Urothelium cell line (cell line): Measurements from ENCODE around the gene ZNF688.
"Not testable (repeated sequence)": the region's sequence is repeated elsewhere in the genome, so short reads cannot be mapped to it uniquely, and the experiment has no call there.

Experiments used
- DNase-seq: peaks from one replicate; pipeline ENCODE4 v3.0.0; 2011; ENCODE audit warnings: low spot score, mixed read lengths
- FAIRE-seq: peaks from 2 replicates; lab custom pipeline; 2011; peaks lifted over from hg19 to GRCh38; lab: Jason Lieb, UNC

The ZNF688 gene

DNA sequence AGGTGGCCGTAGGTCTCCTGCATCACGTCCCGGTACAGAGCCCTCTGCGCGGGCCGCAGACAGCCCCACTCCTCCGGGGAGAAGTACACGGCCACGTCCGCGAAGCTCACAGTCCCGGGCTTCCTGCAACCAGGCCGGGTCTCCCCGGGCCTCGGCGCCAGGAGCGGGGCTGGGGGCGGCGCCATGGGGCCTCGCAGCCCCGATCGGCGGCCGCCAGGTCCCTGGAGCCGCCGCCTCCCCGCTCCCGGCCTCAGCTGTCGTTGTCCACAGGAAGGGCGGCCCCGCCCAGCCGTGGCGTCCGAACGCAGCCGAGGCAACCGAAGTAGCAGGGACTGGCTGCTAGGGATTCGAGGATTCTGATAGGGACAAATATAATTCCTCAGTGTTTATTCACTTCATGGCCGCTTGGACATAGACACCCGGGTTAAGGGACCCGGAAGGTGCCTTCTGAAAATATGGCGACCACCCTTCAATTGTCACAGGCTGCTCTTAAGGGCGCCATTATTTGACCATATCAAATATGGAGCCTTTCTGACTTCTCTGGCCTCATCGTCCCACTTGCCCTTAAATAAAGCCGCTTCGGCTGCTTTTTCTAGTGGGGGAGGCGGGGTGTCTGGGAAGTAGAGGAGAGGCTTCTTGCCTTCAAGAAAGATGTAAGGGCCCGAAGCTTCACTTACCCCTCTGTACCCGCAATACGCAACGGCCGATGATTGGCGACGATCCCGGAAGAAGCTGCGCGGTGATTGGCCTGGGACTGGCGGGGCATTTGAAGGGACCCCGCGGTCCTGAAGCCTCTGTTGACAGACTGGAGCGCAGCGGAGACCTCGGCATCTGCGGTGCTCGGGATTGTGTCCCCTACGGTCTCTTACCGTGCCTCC is at the start of gene ZNF688:
ZNF688 (minus strand) TSS at position 270 of the 878 bp plus-strand sequence; CDS start at position 185, 85 bp downstream.
- FAIRE-seq: no peak

DNA sequence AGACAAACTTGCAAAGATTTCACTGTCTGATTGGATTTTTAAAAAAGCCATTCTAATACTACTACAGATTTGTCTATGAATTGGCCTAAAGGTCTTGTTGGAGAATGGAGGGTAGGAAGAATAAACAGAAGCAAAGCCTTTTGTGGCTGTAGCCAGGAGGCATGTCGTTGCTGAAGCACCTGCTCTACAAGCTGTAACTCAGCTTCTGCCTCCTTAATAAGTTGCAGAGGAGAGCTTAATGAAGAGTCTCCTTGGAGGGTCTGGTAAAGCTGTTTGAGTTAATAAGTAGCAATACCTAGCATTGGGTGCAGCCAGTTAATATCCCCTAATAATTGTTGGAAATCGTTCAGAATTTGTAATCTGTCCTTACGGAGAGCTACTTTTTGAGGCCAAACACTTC is 48.7 kb upstream of the ZNF688 start:
- FAIRE-seq (no peak), DNase-seq (no peak)

More for the DNA sequence above, at the start of gene ZNF688:
- peak; percentile 90 for DNase-seq

DNA sequence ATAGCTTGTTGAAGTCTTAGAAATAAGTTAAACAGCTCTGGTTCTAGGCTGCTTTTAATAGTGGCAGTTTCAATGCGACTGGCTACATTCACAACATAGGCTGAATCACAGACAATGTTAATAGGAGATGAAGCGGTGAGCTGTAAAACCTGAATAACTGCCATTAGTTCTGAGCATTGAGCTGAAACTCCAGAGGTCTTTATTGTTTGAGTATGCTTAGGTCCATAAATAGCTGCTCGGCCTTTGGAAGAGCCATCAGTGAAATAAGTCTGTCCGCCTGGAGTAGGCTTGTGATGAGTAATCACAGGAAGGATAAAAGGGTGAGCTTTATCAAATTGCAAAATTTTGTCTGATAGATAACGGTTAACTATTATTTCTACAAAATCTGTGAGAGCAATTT is 48.1 kb upstream of the ZNF688 start:
- FAIRE-seq: no peak

DNA sequence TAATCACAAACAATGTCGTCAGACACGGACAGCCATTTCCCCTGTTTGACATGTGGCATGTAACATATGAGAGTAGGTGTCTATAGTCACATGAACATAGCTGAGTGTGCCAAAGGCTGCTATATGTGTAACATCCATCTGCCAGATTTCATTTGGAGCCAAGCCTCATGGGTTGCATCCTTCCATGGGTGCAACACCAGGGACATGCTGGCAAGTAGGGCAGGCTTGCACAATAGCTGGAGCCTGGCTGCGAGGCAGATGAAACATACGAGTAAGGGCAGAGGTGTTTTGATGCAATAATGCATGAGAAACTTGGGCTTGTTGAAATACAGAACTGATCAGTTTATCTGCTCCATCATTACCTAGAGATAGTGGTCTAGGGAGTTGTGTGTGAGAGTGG is 47.7 kb upstream of the ZNF688 start:
- DNase-seq (no peak), FAIRE-seq (no peak)

More for the DNA sequence above, 48.1 kb upstream of the ZNF688 start:
- no peak for DNase-seq

DNA sequence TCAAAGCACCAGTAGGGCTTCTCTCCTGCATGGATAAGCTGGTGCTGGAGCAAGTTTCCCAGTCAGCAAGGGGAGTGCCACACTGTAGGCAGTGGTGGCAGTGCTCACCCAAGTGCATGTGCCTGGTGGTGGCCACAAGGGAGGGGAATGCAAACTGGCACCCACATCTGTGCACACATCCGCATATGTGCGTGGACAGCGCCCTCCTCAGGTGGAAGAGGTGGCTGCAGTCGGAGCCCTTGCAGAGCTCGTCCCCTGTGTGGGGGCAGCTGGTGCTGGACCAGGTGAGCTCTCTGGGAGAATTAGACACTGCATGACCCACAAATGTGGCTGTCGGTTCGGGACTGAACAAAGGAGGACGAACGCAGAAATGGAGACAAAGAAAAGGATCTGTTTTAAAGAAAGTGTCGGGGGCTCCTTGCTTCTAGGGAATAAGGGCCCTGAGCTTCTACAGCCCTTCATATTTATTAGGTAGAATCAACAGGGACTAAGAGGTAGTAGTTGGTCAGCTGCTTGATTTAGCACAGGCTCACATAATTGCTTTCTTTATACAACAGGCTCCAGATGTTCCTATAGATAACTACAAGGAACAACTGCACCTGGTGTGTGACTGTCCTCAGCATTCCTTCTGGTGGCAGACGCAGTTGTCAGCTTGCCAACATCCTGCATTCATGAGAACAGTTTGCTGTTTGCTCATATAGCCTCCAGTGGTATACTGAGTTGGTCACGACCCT is 44.0 kb upstream of the ZNF688 start:
- FAIRE-seq: no peak
- DNase-seq: peak; percentile 28

DNA sequence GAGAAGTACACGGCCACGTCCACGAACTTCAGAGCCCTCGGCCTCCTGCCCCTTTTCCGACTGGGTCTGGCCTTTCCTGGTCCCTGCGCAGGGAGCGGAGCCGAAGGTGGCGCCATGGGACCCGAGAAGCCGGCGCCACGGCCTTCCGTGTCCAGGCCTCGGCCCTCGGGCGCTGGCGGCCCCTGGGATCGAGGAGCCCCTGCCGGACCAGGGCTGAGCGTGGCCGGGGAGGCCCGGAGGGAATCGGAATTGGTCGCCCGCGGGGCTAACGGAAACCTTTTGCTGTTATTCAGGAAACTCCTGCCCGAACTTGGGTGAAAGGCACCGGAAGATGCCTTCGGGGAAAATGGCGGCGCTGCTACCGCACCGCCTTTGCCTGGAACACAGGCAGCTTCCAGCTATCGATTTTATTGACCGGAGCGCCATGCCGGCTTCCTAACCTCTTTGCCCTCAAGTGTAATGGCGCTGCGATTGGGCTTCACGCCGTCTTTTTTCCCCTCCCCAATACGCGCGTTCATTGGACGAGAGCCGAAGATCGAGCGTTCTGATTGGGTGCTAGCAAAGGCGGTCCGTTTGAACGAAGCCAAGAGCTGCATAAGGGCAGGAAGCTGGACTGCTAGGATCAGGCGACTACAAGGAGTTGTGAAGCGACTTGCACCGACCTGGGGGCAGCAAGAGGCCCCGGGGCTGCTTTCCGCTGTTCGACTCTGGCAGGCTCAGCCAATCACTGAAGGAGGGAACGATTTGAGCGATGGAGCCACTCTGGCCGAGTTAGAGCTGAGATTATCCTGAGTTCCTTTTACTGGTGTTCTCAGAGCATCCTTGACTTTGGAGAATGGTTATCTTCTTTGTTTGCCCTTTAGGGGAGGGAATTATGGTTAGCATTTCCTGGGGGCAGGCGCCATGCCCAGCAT is 38.7 kb upstream of the ZNF688 start, which contains the start of gene ZNF689:
ZNF689 (minus strand) TSS at position 464 of the 914 bp plus-strand sequence; CDS start at position 116, 348 bp downstream.
- no peak for FAIRE-seq
- peak; percentile 91 for DNase-seq

DNA sequence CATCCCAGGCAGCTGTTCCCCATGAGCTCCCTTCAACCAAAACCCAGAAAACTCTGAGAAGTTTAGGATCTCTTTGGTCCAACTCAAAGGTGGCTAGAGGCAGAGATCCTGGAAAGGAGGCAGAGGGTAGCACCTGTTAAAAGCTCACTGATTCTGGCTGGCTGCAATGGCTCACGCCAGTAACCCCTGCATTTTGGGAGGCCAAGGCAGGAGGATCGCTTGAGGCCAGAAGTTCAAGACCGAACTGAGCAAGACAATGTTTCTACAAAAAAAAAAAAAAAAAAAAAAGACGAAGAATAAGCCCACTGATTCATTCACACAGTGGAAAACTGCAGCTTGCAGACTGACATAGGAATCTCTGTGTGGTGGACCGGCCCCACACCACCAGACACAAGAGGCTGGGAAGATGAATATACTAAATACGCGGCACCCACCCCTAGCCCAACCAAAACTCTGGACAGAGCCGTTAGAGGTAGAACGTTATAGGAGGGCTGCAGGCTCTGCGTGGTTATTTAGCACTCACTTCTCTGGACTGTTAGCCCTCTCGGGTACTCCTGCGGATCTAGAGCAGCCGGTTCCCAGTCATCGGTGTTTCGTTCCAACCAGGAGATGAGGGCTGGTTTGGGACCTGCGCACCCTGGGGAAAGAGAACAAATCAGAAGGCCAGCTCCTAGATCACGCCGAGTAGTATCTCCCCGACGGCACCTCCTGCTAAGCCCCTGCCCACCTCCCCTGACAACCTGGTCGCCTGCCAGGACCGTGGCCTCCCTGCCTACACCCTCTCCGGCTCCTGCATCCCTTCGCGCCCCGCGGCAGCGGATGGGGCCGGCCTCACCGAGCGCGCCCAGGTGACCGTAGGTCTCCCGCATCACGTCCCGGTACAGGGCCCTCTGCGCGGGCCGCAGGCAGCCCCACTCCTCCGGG is 37.8 kb upstream of the ZNF688 start:
- FAIRE-seq (no peak), DNase-seq (peak; percentile 45)

DNA sequence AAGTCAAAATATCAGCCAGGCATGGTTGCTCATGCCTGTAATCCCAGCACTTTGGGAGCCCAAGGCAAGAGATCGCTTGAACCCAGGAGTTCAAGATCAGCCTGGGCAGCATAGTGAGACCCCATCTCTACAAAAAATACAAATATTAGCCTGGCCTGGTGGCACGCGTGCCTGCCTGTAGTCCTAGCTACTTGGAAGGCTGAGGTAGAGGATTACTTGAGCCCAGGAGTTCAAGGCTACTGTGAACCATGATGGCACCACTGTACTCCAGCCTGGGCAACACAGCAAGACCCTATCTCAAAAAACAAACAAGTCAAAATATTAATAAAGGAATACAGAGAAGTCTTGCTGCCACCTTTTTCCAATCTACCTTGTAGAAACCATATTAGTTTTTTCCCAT is 34.5 kb upstream of the ZNF688 start:
- FAIRE-seq (no peak), DNase-seq (no peak)

DNA sequence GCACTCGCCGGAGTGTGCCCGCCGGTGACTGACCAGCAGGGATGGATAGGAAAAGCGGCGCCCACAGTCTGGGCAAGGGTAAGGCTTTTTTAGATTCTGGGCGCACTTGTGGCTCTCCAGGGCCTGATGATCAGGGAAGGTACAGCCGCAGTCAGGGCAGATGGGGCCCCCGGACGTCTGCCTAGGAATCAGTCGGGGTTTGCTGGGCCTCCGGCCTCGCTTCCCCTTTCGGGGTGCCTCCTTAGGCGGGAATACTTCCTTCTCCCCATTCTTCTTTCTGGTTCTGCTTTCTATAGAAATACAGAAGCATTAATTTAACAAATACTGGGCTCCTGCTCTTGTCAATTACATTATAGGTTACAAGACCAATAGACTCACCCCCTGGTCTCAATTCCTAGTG is 33.6 kb upstream of the ZNF688 start:
- FAIRE-seq: no peak
- no peak for DNase-seq

DNA sequence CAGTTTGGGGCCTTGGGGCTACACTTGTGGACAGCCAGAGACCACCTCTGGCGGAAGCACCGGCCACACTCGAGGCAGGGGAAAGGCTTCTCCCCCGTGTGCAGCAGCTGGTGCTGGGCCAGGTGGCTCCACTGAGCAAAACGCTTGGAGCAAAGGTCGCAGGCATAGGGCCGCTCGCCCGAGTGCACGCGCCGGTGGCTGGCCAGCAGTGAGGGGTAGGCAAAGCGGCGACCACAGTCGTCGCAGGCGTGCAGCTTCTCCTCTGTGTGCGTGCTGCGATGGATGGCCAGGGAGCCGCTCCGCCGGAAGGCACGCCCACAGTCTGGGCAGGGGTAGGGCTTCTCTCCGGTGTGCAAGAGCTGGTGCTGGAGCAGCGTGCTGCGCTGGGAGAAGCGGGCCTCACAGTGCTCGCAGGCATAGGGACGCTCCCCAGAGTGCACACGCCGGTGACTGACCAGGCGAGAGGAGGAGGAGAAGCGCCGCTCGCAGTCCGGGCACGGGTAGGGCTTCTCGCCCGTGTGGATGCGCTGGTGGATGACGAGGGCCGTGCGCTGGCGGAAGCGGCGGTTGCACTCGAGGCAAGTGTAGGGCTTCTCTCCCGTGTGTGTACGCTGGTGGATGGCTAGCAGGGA is 32.9 kb upstream of the ZNF688 start:
- no peak for FAIRE-seq

DNA sequence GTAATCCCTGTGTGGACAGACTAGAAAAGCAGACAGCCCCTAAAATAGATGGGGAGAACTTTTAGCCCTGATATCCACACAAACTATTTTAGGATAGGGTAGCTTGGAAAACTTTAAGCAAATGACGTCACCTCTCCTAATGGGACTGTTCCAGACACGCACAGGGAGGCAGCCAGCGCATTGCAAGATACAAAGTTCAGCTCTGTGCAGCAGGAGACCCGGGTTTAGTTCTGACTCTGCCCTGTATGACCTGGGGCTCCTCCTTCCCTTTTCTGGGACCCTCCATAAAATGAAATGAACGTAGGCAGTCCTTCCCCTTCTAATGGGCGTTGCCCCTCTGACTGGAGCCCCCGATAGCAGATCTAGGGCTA is 32.4 kb upstream of the ZNF688 start:
- FAIRE-seq (no peak), DNase-seq (no peak)

More for the DNA sequence above, 32.9 kb upstream of the ZNF688 start:
- DNase-seq: no peak

DNA sequence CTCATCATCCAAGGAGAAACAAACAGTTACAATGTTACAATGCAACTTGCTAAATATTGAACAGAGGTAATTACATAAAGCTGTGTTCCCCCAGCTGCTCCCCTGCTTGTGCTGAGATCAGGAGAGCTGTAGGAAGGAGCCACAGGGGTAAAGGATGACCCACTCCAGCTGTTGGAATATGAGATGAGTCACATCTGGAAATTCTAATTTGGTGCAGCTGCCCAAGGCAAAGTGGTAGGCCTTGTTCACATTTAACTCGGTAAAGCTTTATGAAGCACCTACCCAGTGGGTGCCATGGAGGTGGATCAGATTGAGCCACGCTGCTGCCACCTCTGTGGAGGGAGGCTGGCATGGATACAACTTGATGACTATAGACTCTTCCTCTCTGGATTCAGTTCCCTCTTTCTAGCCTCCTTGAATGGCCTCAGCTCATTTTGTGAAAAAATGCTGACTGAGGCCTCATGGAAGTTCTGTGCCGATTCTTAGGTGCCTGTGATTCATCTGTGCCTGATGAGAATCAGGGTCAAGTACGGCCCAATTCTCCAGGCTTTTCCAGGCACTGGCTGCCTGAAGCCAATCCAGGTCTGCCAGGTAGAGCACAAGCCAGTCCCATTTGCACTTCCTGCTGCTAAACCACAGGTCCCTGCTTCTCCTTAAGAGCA is 31.2 kb upstream of the ZNF688 start:
- FAIRE-seq: no peak
- no peak for DNase-seq

DNA sequence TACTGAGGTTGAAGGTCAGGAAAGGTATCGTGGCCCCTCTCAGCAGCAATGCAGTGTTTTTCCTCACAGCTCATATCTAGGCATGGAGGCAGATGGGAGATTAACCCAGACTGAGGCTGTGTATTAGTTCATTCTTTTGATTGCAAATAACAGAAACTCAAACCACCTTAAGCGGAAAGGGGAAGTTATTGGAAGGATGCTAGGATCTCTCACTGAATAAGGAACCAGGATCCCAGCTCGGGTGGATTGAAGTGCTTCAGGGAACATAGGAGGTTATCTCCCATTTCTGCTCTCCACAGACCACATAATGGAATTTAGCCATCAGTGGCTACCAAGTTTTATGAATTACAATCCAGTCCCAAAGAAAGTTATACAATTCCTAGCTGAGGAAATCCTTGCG is 30.5 kb upstream of the ZNF688 start:
- no peak for DNase-seq
- FAIRE-seq: no peak

DNA sequence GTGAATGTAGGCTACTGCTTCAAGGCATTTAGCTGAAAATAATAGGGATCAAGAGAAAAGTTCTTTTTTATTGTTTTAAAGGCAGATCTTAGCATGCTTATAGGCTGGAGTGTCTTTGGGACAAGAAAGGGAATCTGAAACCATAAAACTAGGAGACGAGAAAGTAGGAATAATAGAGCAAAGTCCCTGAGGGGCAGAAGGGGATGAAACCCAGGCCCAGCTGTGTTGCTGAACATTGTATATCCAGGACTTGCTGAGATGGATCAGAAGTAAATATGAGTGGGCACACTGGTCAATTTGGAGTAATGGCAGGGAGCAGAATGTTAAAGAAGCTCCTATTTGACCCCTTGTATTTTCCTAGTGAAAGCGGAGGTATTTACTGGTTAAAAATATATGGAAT is 29.4 kb upstream of the ZNF688 start:
- DNase-seq: no peak
- FAIRE-seq: no peak

DNA sequence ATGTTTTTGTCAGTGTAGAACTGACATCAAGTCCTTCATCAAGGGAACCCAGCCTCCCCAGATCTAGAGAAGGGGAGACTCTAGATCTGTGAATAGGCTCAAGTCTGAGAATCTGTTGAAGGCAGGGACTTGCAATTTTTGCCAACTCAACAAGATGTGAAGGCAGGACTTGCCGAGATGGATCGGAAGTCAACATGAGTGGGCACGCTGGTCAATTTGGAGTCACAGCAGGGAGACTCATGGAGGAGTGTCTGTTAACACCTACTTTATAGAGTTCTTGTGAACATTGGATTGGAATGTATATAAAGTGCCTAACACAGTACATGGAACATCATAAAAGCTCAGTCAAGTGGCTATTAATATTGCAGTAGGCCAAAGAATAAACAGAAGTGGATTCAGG is 28.7 kb upstream of the ZNF688 start:
- no peak for DNase-seq
- FAIRE-seq: no peak

DNA sequence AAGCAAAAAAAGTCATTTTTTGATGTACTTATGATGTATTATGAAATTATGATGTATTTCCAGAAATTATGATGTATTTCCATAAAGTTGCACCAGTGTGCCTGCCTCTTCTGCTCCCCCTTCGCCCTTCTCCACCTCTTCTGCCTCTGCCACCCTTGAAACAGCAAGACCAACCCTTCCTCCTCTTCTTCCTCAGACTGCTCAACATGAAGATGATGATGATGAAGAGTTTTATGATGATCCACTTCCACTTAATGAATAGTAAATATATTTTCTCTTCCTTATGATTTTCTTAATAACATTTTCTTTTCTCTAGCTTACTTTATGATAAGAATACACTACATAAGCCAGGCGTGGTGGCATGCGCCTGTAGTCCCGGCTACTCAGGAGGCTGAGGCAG is 21.4 kb upstream of the ZNF688 start:
- FAIRE-seq (no peak), DNase-seq (no peak)

DNA sequence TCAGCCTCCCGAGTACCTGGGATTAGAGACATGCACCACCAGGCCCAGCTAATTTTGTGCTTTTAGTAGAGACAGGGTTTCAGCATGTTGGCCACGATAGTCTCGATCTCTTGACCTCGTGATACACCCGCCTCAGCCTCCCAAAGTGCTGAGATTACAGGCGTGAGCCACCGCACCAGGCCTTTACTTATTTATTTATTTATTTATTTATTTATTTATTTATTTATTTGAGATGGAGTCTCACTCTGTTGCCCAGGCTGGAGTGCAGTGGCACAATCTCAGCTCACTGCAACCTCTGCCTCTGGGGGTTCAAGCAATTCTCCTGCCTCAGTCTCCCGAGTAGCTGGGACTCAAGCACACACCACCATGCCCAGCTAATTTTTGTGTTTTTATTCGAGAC is 19.4 kb upstream of the ZNF688 start:
- not testable (repeated sequence) for DNase-seq, FAIRE-seq

DNA sequence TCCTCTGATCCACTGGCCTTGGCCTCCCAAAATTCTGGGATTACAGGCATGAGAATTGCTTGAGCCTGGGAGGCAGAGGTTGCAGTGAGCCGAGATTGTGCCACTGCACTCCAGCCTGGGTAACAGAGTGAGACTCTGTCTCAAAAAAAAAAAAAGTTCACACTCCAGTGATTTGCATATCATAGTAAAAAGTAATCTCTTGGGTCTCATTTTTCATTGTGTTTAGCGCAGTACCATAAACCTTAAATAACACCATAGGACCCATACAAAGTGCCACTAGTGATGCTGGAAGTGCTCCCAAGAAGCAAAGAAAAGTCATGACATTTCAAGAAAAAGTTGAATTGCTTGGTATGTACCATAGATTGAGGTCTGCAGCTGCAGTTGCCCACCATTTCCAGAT is 18.1 kb upstream of the ZNF688 start:
- not testable (repeated sequence) for FAIRE-seq, DNase-seq

DNA sequence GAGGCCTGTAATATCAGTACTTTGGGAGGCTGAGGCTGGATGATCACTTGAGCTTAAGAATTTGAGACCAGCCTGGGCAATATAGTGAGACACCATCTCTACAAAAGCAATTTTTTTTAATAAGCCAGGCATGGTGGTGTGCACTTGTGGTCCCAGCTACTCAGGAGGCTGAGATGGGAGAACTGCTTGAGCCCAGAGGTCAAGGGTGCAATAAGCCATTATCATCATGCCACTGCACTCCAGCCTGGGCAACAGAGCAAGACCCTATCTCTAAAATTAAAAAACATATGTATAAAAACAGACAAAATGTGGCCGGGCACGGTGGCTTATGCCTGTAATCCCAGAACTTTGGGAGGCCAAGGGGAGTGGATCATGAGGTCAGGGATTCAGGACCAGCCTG is 17.1 kb upstream of the ZNF688 start:
- FAIRE-seq (no peak), DNase-seq (no peak)
